ENCODE results near the gene NUCKS1.
"Not testable (repeated sequence)": the region's sequence is repeated elsewhere in the genome, so short reads cannot be mapped to it uniquely, and the experiment has no call there.

Gene NUCKS1

DNA sequence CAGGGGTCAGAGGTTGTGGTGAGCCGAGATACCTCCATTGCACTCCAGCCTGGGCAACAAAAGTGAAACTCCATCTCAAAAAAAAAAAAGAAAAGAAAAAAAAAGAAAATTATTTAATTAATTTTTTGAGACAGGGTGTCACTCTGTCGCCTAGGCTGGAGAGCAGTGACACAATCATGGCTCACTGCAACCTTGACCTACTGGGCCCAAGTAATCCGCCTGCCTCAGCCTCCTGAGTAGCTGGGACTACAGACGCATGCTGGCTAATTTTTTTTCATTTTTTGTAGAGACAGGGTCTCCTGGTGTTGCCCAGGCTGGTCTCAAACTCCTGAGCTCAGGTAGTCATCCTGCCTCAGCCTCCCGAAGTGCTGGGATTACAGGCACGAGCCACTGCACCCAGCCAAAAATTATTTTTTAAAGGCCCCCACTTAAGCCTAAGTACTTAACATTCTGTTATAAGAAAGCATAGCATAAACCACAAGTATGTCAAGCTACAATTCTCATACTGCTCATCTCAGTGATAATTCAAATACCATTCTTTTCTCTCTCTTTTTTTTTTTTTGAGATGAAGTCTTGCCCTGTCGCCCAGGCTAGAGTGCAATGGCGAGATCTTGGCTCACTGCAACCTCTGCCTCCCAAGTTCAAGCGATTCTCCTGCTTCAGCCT, 19.9 kb downstream of the NUCKS1 start:
- DNase-seq (ENCODE audit: low spot score), result no peak

DNA sequence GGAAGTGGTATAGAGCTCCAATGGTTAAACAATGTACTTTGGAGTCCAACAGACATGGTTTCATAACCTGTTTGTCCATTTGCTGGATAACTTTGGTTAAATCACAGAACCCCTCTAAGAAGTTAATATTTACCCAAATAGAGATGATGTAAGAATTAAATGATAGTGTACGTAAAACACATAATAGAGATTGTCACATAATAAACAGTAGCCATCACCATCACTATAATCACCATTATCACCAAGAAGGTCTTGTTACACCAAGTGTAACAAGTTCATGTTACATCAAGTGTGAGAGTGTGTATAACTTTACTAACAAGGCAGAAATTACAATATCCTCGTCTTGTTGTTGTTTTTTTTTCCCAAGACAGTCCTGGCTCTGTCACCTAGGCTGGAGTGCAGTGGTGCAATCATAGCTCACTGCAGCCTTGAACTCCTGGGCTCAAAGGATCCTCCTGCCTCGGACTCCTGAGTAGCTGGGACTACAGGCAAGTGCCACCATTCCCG, 23.3 kb downstream of the NUCKS1 start:
- DNase-seq (ENCODE audit: low spot score), result no peak

DNA sequence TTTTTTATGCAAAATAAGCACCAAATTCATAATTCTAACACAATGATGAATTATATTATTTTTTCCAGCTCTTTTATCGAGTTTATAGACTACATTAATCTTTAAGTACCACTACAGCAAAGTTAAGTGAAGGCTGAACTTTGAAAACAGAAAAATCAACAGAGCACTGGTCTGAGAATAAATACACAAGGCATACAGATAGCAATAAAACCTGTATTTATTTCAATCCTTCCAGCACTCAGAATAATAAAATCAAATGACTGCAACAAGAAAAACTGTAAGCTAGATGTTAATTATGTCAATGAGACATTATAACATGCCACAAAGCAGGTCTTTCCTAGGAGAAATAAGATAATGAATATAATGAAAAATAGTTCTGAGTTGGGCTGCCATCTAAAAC, 24.5 kb downstream of the NUCKS1 start:
- DNase-seq (ENCODE audit: low spot score), result no peak

DNA sequence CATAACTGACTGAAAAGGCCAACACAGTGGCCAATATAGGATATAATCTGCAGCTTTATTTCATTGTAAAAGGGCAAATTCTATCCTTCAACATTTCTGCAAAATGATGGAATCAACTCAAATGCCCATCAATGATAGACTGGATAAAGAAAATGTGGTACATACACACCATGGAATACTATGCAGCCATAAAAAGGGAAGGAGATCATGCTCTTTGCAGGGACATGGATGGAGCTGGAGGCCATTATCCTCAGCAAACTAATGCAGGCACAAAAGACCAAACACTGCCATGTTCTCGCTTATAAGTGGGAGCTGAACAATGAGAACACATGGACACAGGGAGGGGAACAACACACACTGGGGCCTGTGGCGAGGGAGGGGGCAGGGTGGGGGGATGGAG, 29.2 kb downstream of the NUCKS1 start:
- not testable (repeated sequence) for DNase-seq (ENCODE audit: low spot score)

DNA sequence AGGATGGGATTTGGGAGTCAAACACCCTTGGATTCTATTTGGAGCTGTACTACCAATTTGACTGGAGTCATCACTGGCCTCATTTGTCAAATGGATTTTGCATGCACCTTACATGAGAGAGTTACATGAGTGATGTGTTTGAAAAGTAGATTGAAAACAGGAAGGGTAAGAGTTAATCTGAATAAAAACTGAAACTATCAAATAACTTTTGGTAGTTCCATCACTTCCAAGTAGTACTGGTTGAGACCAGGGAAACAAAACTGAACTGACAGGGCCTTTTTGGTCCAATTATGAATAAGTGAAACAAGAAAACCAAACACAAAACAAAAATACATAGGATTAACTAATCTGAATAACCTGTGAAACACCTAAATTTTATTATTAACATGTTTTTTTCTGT, 30.2 kb downstream of the NUCKS1 start:
- no peak for DNase-seq (ENCODE audit: low spot score)

DNA sequence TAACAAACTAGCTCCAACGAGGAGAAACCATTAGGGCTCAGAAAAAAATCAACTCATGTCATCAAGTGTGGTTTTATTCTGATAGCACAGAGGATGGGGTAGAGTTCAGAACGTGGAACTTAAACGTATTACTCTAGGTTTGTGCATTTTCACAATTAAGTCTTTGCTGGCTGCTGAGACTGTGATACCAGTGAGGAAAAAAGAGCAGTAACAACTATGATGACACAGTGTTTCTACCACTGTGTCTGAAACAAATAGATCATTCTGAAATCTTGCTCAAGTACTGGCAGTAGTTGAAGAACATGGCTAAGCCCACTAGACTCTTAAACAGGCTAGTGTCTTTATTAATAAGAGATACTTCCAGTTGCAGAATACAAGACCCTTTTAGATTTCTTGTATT, 31.0 kb downstream of the NUCKS1 start:
- no peak for DNase-seq (ENCODE audit: low spot score)

DNA sequence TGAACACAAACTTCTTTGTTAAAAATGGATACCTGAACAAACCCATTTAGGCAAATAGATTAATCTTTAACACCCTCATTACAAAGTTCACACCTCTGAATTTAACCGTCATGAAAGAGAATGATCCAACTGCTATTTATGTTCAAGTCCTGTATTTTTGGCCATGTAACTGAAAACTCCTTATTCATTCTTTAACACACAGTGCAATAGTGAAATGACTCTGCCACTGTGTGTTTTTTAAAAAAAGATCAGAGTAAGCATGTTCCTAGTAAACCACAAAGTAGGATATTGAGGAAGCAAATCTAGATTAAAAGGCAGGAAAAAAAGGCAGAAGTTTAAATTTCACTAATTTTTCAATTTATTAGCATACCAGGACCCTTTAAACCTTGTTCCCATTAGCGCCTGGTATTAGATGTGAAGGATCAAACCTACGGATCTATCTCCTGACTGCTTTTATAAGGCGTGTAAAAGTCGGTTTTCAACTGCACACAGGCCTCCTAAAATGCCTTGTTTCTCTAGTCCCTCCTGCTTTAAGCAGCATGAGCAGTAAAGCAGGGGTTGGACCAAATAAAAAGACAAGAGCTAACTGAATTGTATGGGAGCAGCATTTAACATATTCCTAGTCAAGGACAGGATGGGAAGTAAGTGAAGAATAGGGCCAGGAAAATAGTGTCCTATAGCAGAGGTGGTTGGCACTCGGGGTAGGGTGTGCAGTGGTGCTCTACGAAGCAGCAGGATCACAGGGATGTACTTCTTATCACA, 33.4 kb downstream of the NUCKS1 start:
- no peak for DNase-seq (ENCODE audit: low spot score)

DNA sequence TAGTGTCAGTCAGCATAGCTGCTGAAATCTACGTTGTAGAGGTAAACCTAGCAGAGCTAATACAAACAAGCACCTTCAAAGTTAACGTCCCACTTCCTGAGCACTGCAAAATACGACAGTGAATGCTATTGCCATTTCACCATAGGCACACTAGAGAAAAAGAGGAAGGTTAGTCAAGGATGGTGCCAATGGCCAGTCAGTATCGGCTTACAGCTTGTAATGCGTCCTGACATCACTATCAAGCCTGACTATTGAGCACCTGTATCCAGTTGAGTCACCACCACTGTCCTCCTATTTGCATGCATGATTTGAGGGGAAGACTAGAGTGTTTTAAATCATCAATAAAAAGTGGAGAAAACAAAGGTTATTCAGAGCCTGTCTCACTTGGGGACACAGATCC, 34.4 kb downstream of the NUCKS1 start:
- no peak for DNase-seq (ENCODE audit: low spot score)

DNA sequence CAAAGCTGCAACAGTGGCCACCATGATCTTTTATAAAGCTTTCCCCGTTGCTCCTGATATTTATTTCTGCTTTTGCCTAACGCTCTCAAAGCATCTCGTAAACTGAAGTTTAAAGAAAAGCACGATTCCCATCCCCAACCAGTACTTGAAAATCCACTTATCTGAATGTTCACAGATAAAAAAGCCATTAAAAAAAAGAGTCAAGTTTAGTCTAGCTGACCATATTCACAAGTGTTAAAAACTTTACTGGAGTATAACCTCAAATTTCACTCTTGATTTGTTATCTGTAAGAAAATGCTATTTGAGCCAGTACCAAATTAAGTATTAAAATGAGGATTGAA, 35.1 kb downstream of the NUCKS1 start:
- DNase-seq (ENCODE audit: low spot score), result no peak

DNA sequence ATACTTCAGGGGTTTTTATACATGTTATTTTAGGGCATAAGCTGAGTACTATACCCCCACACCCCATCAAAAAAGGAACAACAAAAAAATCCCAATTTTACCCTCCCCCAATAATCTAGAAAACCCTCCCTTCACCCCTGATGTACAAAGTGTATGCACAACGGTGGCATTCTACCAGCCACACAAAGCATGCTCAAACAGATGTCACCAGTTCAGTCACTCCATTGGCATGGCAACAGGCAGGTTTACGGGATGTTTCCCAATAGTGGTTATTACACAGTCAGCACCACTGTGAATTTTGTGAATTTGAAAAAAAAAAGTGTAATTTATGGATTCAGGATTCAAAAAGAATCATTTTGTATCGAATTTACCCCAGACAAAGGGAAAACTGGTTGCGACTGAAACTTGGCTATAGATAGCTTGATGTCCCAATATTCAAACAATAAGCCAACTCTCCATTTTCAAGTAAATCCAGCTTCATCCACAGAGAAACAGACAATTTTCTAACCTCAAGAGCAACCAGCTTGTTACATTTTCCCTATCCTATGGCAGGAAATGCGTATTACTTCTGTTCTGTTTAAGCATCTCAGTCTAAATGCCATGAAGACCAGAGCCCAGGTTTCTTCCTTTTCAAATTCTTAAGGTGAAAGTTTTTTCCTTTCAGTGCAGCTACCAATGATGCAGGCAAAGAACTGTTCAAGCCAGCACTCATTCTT, 35.6 kb downstream of the NUCKS1 start:
- DNase-seq (ENCODE audit: low spot score), result peak; percentile 62

DNA sequence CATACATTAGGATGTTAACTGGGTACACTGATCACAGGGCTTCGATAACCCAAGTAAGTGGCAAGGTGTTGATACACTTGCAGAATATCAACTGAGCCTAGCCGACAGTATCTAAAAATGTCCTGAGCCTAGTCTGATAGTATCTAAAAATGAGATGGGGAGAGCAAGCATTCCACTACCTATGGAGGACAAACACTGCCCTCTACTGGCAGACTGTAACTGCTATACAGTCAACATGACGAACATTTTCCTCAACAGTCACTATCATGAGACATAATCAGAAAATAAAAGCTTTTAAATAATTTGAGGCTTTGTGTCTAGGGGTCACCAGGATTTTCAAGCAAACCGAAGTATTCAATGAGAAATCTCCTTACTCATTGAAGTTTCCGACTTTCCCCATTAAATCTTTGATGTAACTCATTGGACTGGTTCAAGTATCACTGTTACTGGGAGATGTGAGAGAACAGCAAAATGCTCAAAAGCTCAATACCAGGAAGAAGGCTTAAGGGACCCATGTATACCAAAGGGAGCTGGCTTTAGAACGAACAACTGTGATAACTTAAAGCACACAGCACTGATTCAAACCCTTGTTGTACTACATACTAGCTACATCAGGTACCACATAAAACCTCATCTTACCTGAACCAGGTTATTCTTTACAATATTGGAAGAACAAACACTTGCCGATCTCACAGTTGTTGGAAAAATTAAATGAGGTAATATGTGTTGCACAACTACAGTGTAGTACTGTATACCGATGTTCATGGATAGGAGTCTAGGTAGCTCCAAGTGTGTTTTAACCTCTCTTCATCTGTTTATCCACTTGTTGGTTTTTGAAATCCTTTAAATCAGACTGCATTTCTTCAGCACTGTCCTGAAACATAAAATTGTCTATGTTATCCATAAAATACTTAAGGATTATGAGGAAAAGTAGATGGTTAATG, 38.6 kb downstream of the NUCKS1 start:
- peak; percentile 79 for DNase-seq (ENCODE audit: low spot score)

DNA sequence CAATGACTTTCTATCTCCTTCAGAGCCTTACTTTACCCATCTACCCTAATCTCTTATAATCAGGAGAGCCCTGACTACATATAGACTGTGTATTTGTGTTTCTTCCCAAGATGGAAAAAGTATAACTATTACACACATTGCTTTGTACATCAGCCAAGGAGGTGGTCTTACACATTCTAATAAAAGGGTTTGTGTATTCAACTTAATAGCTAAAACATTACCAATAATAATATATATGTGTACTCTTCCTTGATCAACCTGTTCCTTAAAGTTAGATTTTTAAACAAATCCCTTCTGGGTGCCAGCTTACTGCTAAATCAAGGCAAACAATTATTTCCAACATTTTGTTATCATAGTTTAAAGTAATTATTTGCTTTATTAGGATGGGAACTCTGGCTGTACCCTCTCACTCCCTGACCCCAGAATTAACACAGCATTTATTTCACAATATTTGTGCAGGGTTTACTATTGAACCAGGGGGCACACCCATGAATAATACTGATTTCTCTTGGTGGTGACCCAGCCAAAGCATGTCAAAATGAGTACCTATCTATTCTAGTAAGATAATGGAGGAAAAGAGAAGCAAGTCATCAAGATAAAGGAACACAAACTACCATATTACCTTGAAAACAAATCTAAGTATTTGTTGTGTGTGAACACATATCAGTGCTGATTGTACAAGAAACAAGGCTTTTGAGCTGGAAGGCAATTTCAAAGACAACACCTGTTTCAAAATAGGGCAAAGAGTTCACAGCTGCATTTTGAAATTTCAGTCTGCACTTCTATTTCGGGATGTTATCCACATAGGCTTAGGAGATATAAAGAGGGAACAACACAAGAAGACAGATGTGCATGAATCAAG, 39.5 kb downstream of the NUCKS1 start:
- no peak for DNase-seq (ENCODE audit: low spot score)

DNA sequence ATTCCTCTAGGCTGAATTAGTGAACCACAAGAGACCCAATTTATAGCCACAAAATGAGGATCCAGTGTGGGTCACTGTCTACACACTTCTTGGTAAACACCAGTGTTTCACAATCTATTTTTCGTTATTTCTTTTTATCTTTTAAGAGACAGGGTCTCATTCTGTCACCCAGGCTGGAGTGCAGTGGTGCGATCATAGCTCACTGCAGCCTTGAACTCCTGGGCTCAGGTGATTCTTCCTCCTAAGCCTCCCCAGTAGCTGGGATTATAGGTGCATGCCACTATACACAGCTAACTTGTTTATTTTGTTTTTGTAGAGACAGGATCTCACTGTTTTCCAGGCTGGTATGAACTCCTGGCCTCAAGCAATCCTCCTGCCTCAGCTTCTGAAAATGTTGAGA, 40.3 kb downstream of the NUCKS1 start:
- DNase-seq (ENCODE audit: low spot score), result no peak

DNA sequence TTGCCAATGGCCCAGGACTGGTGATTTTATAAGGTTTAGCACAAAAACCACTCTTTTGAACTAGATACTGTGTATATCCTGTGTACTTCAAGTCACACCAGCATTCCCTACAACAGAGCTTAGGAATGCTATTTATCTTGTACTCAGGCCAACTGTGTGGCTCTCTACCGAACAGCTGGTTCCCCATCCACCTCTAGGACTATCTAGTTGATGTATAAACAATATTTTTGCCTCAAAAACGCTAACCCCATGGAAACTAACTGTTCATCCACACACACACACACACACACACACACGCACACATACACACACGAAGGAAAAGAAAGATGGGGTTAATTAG, 41.0 kb downstream of the NUCKS1 start:
- DNase-seq (ENCODE audit: low spot score), result peak; percentile 54

DNA sequence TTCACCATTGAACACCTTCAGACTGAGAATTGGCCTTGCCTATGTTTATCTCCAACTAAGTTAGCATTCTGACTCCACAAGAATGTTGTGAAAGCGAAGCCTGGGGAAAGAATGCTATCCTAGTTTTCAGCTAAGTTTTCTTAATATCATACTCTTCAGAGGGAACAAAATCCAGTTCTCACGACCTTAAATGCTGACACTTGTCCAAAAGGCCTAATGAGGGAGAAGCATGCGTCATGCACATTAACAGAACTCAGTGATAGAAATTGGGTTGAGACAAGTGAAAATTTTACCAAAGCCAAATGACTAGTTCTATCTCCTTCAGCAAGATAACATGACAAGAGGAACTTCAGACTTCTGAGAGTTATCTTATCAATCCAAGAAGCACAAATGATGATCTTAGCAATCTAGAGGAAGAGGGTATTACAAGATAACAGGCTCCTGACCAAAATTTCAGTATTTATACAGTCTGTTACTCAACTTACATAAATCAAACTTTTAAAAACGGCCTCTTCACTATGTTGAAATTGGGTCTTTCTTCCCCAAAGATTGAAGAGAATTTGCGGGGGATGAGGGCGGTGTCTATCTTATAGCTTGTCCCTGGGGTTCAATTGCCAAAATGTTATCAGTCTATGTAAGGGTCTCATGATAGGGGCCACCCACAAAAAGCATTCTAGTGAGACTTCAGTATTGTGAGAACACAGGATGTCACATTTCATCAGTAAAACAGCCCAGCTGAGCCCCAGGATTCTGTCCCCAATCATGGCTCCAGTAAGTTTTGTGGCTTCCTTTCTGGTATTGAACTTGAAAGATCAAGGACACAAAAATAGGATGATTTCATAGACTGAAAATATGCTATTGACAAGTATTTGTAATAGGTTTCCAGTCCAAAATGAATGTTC, 43.1 kb downstream of the NUCKS1 start:
- no peak for DNase-seq (ENCODE audit: low spot score)

DNA sequence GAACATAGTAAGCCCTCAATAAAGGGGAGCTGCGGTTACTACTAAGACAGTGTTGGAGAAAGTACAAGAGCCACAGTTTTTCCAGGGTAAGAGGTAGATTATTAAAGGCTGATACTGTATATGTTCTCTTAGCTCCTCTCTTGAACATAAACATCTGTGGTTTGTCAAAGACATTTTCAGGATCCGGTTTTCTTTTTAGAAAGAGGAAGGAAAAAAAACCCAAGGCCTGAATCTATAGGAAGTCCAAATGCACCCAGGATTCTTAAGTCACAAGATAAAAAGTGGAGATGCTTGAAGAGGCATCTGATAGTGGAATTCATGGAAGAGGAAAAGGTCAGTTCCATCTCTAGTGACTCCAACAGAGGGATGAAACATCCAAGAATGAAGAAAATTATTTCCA, 45.1 kb downstream of the NUCKS1 start:
- no peak for DNase-seq (ENCODE audit: low spot score)

DNA sequence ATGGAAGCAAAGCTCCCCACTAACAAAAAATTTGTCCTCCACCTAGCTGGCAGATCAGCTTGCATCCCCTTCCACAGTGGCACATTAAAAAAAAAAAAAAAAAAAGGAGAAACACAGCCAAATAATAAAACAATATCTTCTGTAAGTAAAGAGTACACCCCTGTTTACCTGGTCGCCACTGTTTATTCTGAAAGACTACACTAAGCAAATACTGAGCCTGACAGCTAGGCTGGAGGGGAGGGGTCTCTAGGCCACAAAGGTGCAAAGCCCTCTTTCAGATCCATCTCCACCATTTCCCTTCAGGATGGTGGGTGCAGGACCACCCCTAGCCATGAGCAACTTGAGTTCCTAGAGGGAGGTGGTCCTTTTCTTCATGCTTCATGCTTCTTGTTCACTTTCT, 46.9 kb downstream of the NUCKS1 start:
- DNase-seq (ENCODE audit: low spot score), result no peak

DNA sequence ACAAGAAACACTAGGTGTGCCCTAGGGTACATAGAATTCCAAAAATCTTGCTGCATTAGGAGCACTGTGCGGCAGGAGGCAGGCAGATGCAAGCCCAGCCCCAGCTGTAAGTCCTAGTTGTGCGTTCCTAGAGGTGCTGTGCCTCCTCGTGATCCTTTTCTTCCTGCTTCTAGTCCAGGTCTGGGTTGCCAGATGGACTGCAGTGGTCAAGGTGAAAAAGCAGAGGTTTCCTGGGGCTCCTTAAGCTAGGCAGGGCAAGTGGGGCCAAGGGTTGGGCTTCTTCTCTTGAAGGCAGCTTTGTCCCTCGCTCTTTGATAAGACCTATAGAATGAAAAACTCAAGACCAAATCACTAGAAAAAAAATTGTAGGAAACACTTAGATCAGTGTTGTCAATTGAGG, 48.1 kb downstream of the NUCKS1 start:
- DNase-seq (ENCODE audit: low spot score), result no peak

DNA sequence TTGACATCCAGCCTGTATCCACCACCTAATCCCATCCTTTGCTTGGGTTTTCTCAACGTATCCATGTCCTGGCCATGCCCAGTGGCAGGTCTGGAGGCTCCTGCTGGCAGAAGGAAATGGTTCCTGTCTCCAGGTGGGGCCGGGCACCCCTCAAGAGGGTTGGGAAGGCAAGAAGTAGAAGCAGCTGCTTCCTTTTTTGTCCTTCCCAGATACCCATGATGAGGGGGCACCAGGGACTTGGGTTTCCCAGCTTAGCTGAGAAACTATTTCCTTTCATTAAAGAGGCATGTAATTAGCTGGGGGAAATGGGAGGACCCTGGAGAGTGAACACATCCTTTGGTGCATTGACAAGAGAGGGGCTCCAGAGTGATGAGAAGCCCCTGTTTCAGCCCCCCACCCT, 48.6 kb downstream of the NUCKS1 start:
- no peak for DNase-seq (ENCODE audit: low spot score)

DNA sequence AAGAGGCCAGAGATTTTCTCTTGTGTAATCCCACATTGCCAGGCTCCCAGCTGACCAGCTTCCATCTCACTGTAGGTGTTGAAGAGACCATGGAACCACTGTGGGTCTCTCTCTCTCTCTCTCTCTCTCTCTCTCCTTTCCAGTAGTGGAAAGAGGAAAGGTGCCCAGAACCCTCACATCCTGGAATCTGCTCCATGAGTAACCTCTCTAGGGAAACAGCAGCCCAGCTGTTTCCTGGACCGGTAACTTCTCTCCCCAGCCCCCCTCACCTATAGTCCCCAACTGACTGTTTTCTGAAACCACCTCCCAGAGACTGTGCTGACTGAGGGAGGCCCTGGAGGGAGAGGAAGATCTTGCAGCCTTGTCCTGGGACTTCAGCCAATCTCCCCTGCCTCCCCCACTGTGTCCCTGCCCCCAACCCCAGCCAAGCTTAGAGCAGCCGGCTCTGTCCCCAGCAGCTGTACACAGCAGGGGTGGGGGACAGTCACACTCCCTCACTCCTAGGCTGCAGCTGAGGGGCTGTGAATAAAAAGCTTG, 49.0 kb downstream of the NUCKS1 start:
- DNase-seq (ENCODE audit: low spot score), result no peak

Measured in AG08395 (cell line).